HCT116 (cell line): ENCODE results near the gene MELTF. TPM values are rescaled to one million over a fixed set of nuclear protein-coding genes. Genes with fewer than 3 reads are reported as not detected.

Experiments used
- ATAC-seq: fragments of 200-7000 bp; cut with Tn5 transposase; 2 replicates; pipeline ENCODE4 v1.9.1; 2020; ENCODE audit warnings: mild to moderate bottlenecking, moderate library complexity
- BruUV-seq: library from RNA; stranded (reverse); fragments of 400-500 nt; replicated peaks from 2 replicates; lab custom pipeline; 2021; lab: Mats Ljungman, UMichigan
- CTCF ChIA-PET: fragments of 300-600 bp; sonication (Branson Sonifier 250); formaldehyde crosslinking; loops from one replicate; lab custom pipeline; 2021; ENCODE audit warnings: antibody characterized with exemption; lab: Charles Lee
- POLR2A ChIA-PET: fragments of 300-600, 350-600 bp; sonication (Branson Sonifier 250); formaldehyde crosslinking; loops from one replicate; lab custom pipeline; 2021; ENCODE audit warnings: antibody characterized with exemption; lab: Charles Lee
- RAD21 ChIA-PET, 2 experiments: fragments of 300-600 bp; sonication (Branson Sonifier 250); formaldehyde crosslinking; loops; one replicate each; lab custom pipeline; 2023; ENCODE audit warnings: low total read pairs in 2 of 2; ENCODE audit not compliant: uncharacterized antibody in 2 of 2, unreplicated experiment in 2 of 2, low non-redundant PET in 1 of 2; lab: Charles Lee
- DNase-seq: peaks from one replicate; pipeline ENCODE4 v3.0.0-alpha.2; 2010; ENCODE audit warnings: low read depth, low spot score
- H2AFZ ChIP-seq: fragments of 200-600 bp; shearing (Covaris generic), sonication (generic); 2 replicates; pipeline ENCODE4 v1.6.1; 2017; ENCODE audit warnings: low read depth, mixed run types, mixed read lengths, antibody characterized with exemption, low read length; ENCODE audit not compliant: poor library complexity, severe bottlenecking
- H3K27ac ChIP-seq: 2 replicates; pipeline ENCODE4 v1.5.1; 2012; ENCODE audit warnings: low read depth, low read length
- H3K27me3 ChIP-seq: fragments of 200-600 bp; sonication (generic); 2 replicates; pipeline ENCODE4 v1.6.1; 2016; ENCODE audit warnings: mixed run types, low read length, mixed read lengths; ENCODE audit not compliant: insufficient read depth
- H3K36me3 ChIP-seq, 2 experiments: fragments of 200-500 bp in 1 of 2; fragments of 200-600 bp in 1 of 2; sonication (Bioruptor generic) in 1 of 2; sonication (generic) in 1 of 2; 2 replicates each; pipeline versions ENCODE4 v1.5.1 to v1.6.1; 2014 to 2016; ENCODE audit warnings: low read length in 2 of 2, inconsistent platforms in 1 of 2, mixed read lengths in 1 of 2, mixed run types in 1 of 2; ENCODE audit not compliant: insufficient read depth in 2 of 2, control insufficient read depth in 1 of 2
- H3K4me1 ChIP-seq, 2 experiments: fragments of 200-600 bp in 1 of 2; sonication (generic) in 1 of 2; 2 replicates each; pipeline versions ENCODE4 v1.5.1 to v1.6.1; 2012 to 2017; ENCODE audit warnings: low read length in 2 of 2, inconsistent platforms in 1 of 2, mild to moderate bottlenecking in 1 of 2, mixed read lengths in 1 of 2, mixed run types in 1 of 2, moderate library complexity in 1 of 2; ENCODE audit not compliant: insufficient read depth in 2 of 2, control insufficient read depth in 1 of 2
- H3K4me2 ChIP-seq: fragments of 200-600 bp; sonication (generic); 2 replicates; pipeline ENCODE4 v1.6.1; 2017; ENCODE audit warnings: mixed run types, low read length, mixed read lengths
- H3K4me3 ChIP-seq, 2 experiments: fragments of 200-600 bp in 1 of 2; sonication (generic) in 1 of 2; replicated peaks in 1 of 2; 2 replicates each; pipeline ENCODE4 v1.5.1; 2011 to 2016; ENCODE audit warnings: low read length in 2 of 2, control low read depth in 1 of 2, low read depth in 1 of 2, mild to moderate bottlenecking in 1 of 2, mixed read lengths in 1 of 2, mixed run types in 1 of 2
- H3K79me2 ChIP-seq: fragments of 200-600 bp; sonication (generic); 2 replicates; pipeline ENCODE4 v1.6.1; 2017; ENCODE audit warnings: mild to moderate bottlenecking, mixed run types, low read length, moderate library complexity, mixed read lengths; ENCODE audit not compliant: insufficient read depth
- H3K9ac ChIP-seq: fragments of 200-600 bp; sonication (generic); 2 replicates; pipeline ENCODE4 v1.6.1; 2016; ENCODE audit warnings: low read length, mixed read lengths
- H3K9me2 ChIP-seq: fragments of 200-600 bp; sonication (generic), shearing (Covaris generic); 2 replicates; pipeline ENCODE4 v1.6.1; 2017; ENCODE audit warnings: mixed run types, mild to moderate bottlenecking, moderate library complexity; ENCODE audit not compliant: insufficient read depth
- H3K9me3 ChIP-seq, 2 experiments: fragments of 200-500 bp in 1 of 2; fragments of 200-600 bp in 1 of 2; sonication (Bioruptor generic) in 1 of 2; sonication (generic) in 1 of 2; 2 replicates each; pipeline ENCODE4 v1.6.1; 2014 to 2017; ENCODE audit warnings: low read length in 2 of 2, mixed read lengths in 2 of 2, inconsistent platforms in 1 of 2, low read depth in 1 of 2, mild to moderate bottlenecking in 1 of 2, mixed run types in 1 of 2, moderate library complexity in 1 of 2; ENCODE audit not compliant: control insufficient read depth in 1 of 2, insufficient read depth in 1 of 2
- H4K20me1 ChIP-seq: fragments of 200-600 bp; sonication (generic), shearing (Covaris generic); 2 replicates; pipeline ENCODE4 v1.6.1; 2017; ENCODE audit warnings: mixed run types, mild to moderate bottlenecking, moderate library complexity; ENCODE audit not compliant: insufficient read depth
- CBX3 ChIP-seq: IDR thresholded peaks from 2 replicates; pipeline ENCODE4 v1.6.1; 2012; ENCODE audit warnings: low read depth
- EGR1 ChIP-seq: IDR thresholded peaks from 2 replicates; pipeline ENCODE4 v1.6.1; 2012; ENCODE audit warnings: low read depth
- ELF1 ChIP-seq: IDR thresholded peaks from 2 replicates; pipeline ENCODE4 v1.6.1; 2012; ENCODE audit warnings: low read depth, borderline replicate concordance
- EZH2phosphoT487 ChIP-seq: fragments of 200-600 bp; IDR thresholded peaks from 2 replicates; pipeline ENCODE4 v1.6.1; 2018; ENCODE audit warnings: antibody characterized with exemption, borderline replicate concordance
- POLR2A ChIP-seq: IDR thresholded peaks from 2 replicates; pipeline ENCODE4 v1.7.0; 2011; ENCODE audit warnings: borderline replicate concordance; ENCODE audit not compliant: insufficient read depth, insufficient read length; ENCODE audit errors: extremely low read depth
- POLR2AphosphoS5 ChIP-seq: IDR thresholded peaks from 2 replicates; pipeline ENCODE4 v1.6.1; 2011; ENCODE audit warnings: mild to moderate bottlenecking, low read depth, low read length, moderate library complexity
- REST ChIP-seq: IDR thresholded peaks from 2 replicates; pipeline ENCODE4 v1.6.1; 2012; ENCODE audit warnings: low read depth
- SP1 ChIP-seq: IDR thresholded peaks from 2 replicates; pipeline ENCODE4 v1.6.1; 2012; ENCODE audit warnings: low read depth
- SRF ChIP-seq: IDR thresholded peaks from 2 replicates; pipeline ENCODE4 v1.6.1; 2012; ENCODE audit warnings: low read depth
- YY1 ChIP-seq: IDR thresholded peaks from 2 replicates; pipeline ENCODE4 v1.6.1; 2011; ENCODE audit warnings: low read length, low read depth, moderate library complexity, mild to moderate bottlenecking; ENCODE audit not compliant: insufficient replicate concordance; ENCODE audit errors: extremely low read depth
- ZFX ChIP-seq: fragments of 450-650 bp; IDR thresholded peaks from 2 replicates; pipeline ENCODE4 v1.6.1; 2017
- intact Hi-C: fragments of 100-400 bp; cut with micrococcal nuclease; formaldehyde crosslinking; loops from 2 replicates; pipeline ENCODE4 v1.10.0; 2022
- total RNA-seq: library from RNA; stranded (reverse); gene quantifications from one replicate; pipeline ENCODE4 v1.2.1, GENCODE V29; 2021; ENCODE audit not compliant: unreplicated experiment
- TF ChIP-seq, protein P1 (sequence below), 3 experiments: fragments of 200-600 bp in 1 of 3; sonication (generic) in 1 of 3; IDR thresholded peaks in 2 of 3; conservative IDR thresholded peaks in 1 of 3; 2 replicates each; pipeline ENCODE4 v1.5.1; 2012 to 2017; ENCODE audit warnings: low read depth in 2 of 3, low read length in 2 of 3, antibody characterized with exemption in 1 of 3, borderline replicate concordance in 1 of 3, control low read depth in 1 of 3, mild to moderate bottlenecking in 1 of 3, mixed read lengths in 1 of 3, mixed run types in 1 of 3, moderate library complexity in 1 of 3; ENCODE audit not compliant: insufficient read depth in 1 of 3

Gene MELTF
- total RNA-seq, 1 experiment from 2014 or later, result 47.6 TPM

GRCh38 chr3:196969134-196969659, 60.4 kb downstream of the MELTF start:
- no peaks in the 10 kb centered on the region for H3K27me3 ChIP-seq
- ATAC-seq (peak; percentile 39), DNase-seq (no peak)
- H3K4me3 ChIP-seq, result peak overlapping the region; percentile 47 to 67
- peak overlapping the region; percentile 47; the same call in 1 of the 2 replicates for H3K27ac ChIP-seq
- POLR2A ChIA-PET, result no interaction called here
- no peaks in the 10 kb centered on the region for H3K9me2 ChIP-seq
- H3K79me2 ChIP-seq, result no peaks in the 10 kb centered on the region
- RAD21 ChIA-PET, result interaction anchor here (1.0 kb wide), 2 partner anchors 360 kb away, joined by 3 to 4 read pairs; no protein-coding TSS in a partner anchor
- CTCF ChIA-PET, result interaction anchor here (0.7 to 2.4 kb wide), 3 partner anchors 360 to 447 kb away, joined by 3 to 18 read pairs (median 3); no protein-coding TSS in a partner anchor
- peak overlapping the region; percentile 97 for H3K4me2 ChIP-seq
- no peaks in the 10 kb centered on the region for H3K36me3 ChIP-seq
- peak overlapping the region; percentile 64 for H3K9ac ChIP-seq
- intact Hi-C loops, result loop anchor here (5.0 kb wide), 1 partner anchor 442 kb away; no protein-coding TSS in a partner anchor
- peak overlapping the region; percentile 16 for H2AFZ ChIP-seq
- H4K20me1 ChIP-seq, result no peaks in the 10 kb centered on the region
- TF ChIP-seq CBX3, result no peak
- TF ChIP-seq EGR1, result no peak
- TF ChIP-seq SP1, result no peak
- H3K9me3 ChIP-seq, result no peaks in the 10 kb centered on the region
- no TSS peak for BruUV-seq
- peaks cover 7 to 21% of the 10 kb centered on the region in 2 experiments; a peak in 2 of 4 replicates for H3K4me1 ChIP-seq

- no peaks in the 10 kb centered on the region for H3K9me3 ChIP-seq
- H3K36me3 ChIP-seq, result no peaks in the 10 kb centered on the region
- peak; percentile 76 for ATAC-seq
- H3K4me1 ChIP-seq, result peaks cover 7 to 21% of the 10 kb centered on the region in 2 experiments; a peak in 2 of 4 replicates
- peak within 1 kb of the TSS; percentile 97 for H3K4me2 ChIP-seq
- no TSS peak for BruUV-seq
- intact Hi-C loops, result loop anchor here (5.0 kb wide), 1 partner anchor 441 kb away; no protein-coding TSS in a partner anchor
- H3K4me3 ChIP-seq, result peak within 1 kb of the TSS; percentile 47 to 67
- RAD21 ChIA-PET, result no interaction called here
- H2AFZ ChIP-seq, result peak within 1 kb of the TSS; percentile 16
- no peaks in the 10 kb centered on the region for H3K79me2 ChIP-seq
- H4K20me1 ChIP-seq, result no peaks in the 10 kb centered on the region
- no peaks in the 10 kb centered on the region for H3K9me2 ChIP-seq
- POLR2A ChIA-PET, result no interaction called here
- peak within 1 kb of the TSS; percentile 64 for H3K9ac ChIP-seq
- CTCF ChIA-PET, result no interaction called here
- no peak for DNase-seq
- H3K27me3 ChIP-seq, result no peaks in the 10 kb centered on the region
- peak within 1 kb of the TSS; percentile 47; the same call in 1 of the 2 replicates for H3K27ac ChIP-seq
- TF ChIP-seq EZH2phosphoT487 (no peak), ZFX (peak; percentile 56), YY1 (peak; percentile 29), POLR2A (peak; percentile 48), SRF (no peak), EGR1 (no peak), POLR2AphosphoS5 (peak; percentile 72), REST (no peak), SP1 (no peak), ELF1 (no peak)
- TF ChIP-seq, protein P1, sequence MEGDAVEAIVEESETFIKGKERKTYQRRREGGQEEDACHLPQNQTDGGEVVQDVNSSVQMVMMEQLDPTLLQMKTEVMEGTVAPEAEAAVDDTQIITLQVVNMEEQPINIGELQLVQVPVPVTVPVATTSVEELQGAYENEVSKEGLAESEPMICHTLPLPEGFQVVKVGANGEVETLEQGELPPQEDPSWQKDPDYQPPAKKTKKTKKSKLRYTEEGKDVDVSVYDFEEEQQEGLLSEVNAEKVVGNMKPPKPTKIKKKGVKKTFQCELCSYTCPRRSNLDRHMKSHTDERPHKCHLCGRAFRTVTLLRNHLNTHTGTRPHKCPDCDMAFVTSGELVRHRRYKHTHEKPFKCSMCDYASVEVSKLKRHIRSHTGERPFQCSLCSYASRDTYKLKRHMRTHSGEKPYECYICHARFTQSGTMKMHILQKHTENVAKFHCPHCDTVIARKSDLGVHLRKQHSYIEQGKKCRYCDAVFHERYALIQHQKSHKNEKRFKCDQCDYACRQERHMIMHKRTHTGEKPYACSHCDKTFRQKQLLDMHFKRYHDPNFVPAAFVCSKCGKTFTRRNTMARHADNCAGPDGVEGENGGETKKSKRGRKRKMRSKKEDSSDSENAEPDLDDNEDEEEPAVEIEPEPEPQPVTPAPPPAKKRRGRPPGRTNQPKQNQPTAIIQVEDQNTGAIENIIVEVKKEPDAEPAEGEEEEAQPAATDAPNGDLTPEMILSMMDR (IDR thresholded peaks at IDR 0.05 in 2 of 3, conservative IDR thresholded peaks at IDR 0.05 in 1 of 3; ENCODE audit: borderline replicate concordance in 1 of 3, insufficient read depth in 1 of 3, low read depth in 2 of 3, low read length in 2 of 3), result no peak
These were observed 61.1 kb downstream of the MELTF start, which contains the start of gene PIGZ for GRCh38 chr3:196968233-196969133. PIGZ (minus strand) TSS chr3:196968833; CDS start chr3:196952031, 16,802 bp downstream.
